AG09319 (cell line): ENCODE measurements around the gene FAM171A1.

Source experiments
- DNase-seq: peaks from one replicate; pipeline ENCODE4 v3.0.0-alpha.2; 2010; ENCODE audit warnings: low read depth; ENCODE audit errors: extremely low read depth
- CTCF ChIP-seq: IDR thresholded peaks from 2 replicates; pipeline ENCODE4 v1.5.1; 2011; ENCODE audit warnings: low read depth, mild to moderate bottlenecking, inconsistent platforms, low read length, moderate library complexity

Gene FAM171A1

GRCh38 chr10:15363031-15363430, 8.1 kb downstream of the FAM171A1 start:
- TF ChIP-seq CTCF = no peak
- no peak for DNase-seq

DNA sequence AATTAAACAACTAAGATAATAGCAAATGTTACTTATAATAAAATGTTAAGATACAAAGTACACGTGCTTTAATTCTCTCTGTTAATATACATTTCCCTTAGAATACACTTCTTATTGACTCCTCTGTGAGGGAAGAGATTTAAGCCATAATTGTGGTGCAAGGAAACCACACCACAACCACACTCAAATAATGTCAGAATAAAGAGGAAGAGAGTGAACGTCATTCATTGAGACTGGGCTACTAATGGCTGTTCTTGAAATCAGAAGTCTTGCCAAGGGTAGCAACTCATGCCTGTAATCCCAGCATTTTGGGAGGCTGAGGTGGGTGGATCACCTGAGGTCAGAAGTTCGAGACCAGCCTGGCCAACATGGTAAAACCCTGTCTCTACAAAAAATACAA, 10.0 kb downstream of the FAM171A1 start:
- TF ChIP-seq CTCF = no peak
- DNase-seq = no peak

- TF ChIP-seq CTCF = no peak
- no peak for DNase-seq
Observed at GRCh38 chr10:15360566-15360965, 10.5 kb downstream of the FAM171A1 start.

DNA sequence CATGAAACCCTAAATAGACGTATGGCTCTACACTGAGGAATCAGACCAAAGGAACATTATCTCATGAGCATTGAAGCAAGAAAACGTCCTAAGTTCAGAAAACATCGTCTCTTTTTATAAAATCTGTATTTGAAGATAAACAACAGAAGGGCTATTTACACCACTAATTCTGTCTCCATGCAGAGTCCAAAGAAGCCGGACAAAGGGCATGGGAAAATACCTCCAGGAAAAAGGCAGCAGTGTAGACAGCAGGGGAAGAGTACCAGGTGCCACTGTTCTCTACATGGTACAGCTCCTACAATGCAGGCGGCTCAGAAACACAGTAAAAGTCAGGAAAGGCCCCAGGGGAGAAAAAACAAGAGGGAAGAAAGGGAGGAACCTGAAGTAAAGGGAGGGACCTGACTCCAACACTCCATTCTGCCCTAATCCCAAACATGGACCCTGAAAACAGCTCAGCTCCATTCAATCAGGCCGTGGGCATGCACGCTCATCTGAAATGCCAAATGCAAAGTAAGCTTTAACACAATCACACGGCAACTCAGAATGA, 17.5 kb downstream of the FAM171A1 start:
- no peak for TF ChIP-seq CTCF
- DNase-seq = no peak

DNA sequence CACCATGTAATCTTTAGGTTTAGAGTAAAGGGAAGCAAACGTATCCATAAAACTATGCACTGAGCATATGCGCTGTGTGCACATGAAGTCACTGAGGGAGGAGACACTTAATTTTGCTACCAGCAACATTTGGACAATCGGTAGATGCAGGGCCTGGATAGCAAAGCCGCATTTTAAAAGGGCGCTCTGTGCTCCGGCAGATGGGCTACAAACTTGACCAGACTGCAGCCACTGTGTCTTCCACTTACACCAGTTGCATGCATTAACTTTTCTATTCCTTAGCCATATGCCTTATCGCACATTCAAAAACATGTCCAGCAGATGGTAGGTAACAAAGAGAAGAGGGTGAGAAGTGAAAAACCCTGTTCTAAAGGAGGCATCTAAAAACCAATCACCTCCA, 18.3 kb downstream of the FAM171A1 start:
- TF ChIP-seq CTCF = no peak
- no peak for DNase-seq

DNA sequence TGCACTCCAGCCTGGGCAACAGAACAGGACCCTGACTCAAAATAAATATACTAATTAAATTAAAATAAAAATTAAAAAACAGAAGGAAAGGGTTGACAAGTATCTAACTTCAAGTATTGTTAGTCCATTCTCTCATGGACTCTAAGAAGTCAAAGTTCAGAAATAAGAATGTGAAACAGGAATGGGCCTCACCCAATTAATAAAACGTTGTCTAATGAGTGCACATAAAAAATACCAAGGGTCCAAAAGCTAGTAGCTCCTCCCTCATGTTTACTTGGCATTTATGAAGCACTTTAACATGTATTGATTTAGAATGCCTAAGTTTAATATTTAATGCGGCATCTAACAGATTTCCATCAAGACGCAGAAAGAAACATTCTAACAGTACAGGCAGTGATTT, 18.9 kb downstream of the FAM171A1 start:
- DNase-seq = no peak
- TF ChIP-seq CTCF = no peak

DNA sequence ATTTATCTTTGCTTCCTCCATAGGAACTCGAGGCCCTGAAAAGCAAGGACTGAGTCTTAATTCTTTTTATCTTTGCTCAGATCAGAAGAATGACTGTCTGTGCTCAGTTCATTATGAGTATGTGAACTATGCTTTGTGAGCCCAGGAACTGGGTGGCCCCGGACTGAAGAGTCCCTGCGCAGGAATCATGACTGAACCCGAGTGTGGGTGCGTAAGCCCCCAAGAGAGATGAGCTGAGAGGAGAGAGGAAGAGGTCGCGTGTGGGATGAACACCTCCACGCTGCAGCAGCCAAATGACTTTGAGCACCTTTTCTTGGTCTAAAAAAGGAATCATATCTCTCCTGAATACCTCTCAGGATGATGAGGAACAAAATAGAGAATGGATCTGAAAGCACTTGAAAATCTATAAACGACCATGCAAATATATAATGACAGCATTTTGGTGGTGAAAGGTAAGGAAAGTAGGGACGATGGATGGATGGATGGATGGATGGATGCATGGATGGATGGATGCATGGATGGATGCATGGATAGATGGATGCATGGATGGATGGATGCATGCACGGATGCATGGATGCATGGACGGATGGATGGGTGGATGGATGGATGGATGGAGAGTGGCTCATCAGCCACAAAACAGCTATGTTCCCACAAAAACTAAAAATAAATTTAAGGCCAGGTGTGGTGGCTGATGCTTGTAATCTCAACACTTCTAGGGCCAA, 19.8 kb downstream of the FAM171A1 start:
- TF ChIP-seq CTCF = no peak
- DNase-seq = no peak
